ENCODE results near the gene SMPD3. TPM values are rescaled to one million over a fixed set of nuclear protein-coding genes. Genes with fewer than 3 reads are reported as not detected.

Gene SMPD3
- total and polyA plus RNA-seq, 2 of the 8 experiments (the other 6 are each of a cell fraction or from before 2014, with no cell fraction given) = 0.39 to 1.3 TPM

- TF ChIP-seq POLR2AphosphoS5 (IDR thresholded peaks at IDR 0.05; ENCODE audit: low read depth, low read length) (0 out of 2 replicates have a peak, but pooled peaks have one; percentile 14), TAF7 (optimal IDR thresholded peaks at IDR 0.05; ENCODE audit: borderline replicate concordance, low read depth, low read length) (no peak)
- DNase-seq (ENCODE audit: low read depth in 1 of 2, low spot score in 2 of 2) = no peak
- Histone ChIP-seq H4K91ac (replicated peaks; ENCODE audit: insufficient read length, low read length) (no peak overlapping the region), H3K23ac (ENCODE audit: insufficient read length) (no peak overlapping the region), H3K56ac (replicated peaks; ENCODE audit: insufficient read length, low read depth, low read length) (no peak overlapping the region), H2AFZ (ENCODE audit: low read length) (no peak overlapping the region), H2BK20ac (ENCODE audit: low read length) (no peak overlapping the region), H2BK12ac (ENCODE audit: low read depth, low read length) (no peak overlapping the region), H3K79me2 (ENCODE audit: control insufficient read depth in 1 of 2, insufficient read depth in 2 of 2, low read length in 2 of 2) (no peaks in the 10 kb centered on the region), H3K4me1 (replicated peaks in 1 of 4; ENCODE audit: control insufficient read depth in 3 of 4, insufficient read depth in 4 of 4, low read length in 3 of 4) (peaks cover 0 to 4% (median 3%) of the 10 kb centered on the region in 4 experiments; a peak in 3 of 7 replicates), H3K4ac (replicated peaks; ENCODE audit: insufficient read length, low read depth, low read length) (no peak overlapping the region), H2AK5ac (ENCODE audit: low read depth, low read length) (no peak overlapping the region), H3K79me1 (ENCODE audit: low read depth, low read length) (no peaks in the 10 kb centered on the region), H2BK120ac (replicated peaks; ENCODE audit: low read depth, low read length) (no peak overlapping the region), H3K36me3 (ENCODE audit: control insufficient read depth in 2 of 4, insufficient read depth in 4 of 4, low read length in 3 of 4) (no peaks in the 10 kb centered on the region), H3K27ac (ENCODE audit: low read depth, low read length) (no peak overlapping the region), H3K4me2 (ENCODE audit: insufficient read depth in 1 of 2, low read depth in 2 of 2, low read length in 2 of 2) (no peak overlapping the region), H3K4me3 (ENCODE audit: extremely low read depth in 1 of 4, insufficient read depth in 2 of 4, low read depth in 3 of 4, low read length in 4 of 4) (no peak overlapping the region), H4K20me1 (replicated peaks in 1 of 2; ENCODE audit: control insufficient read depth in 1 of 2, insufficient read depth in 2 of 2, low read length in 2 of 2) (no peaks in the 10 kb centered on the region), H3K23me2 (ENCODE audit: low read depth, low read length) (no peaks in the 10 kb centered on the region), H3K9ac (replicated peaks in 1 of 4; ENCODE audit: extremely low read depth in 1 of 4, low read depth in 3 of 4, low read length in 3 of 4) (no peak overlapping the region), H4K5ac (ENCODE audit: insufficient read length, low read depth, low read length) (no peak overlapping the region), H4K8ac (ENCODE audit: extremely low read depth, insufficient read depth, low read length) (no peak overlapping the region), H3K27me3 (replicated peaks in 1 of 4; ENCODE audit: control insufficient read depth in 3 of 4, extremely low read depth in 1 of 4, insufficient read depth in 3 of 4, low read length in 3 of 4) (no peaks in the 10 kb centered on the region), H3K14ac (ENCODE audit: insufficient read length) (no peak overlapping the region), H3K9me3 (ENCODE audit: insufficient read depth in 2 of 2, low read depth in 1 of 2, low read length in 1 of 2) (no peaks in the 10 kb centered on the region), H2BK15ac (ENCODE audit: low read length) (no peak overlapping the region), H3K18ac (ENCODE audit: extremely low read depth, low read length) (no peak overlapping the region), H2BK5ac (ENCODE audit: low read depth, low read length) (peak overlapping the region; percentile 35; the same call in 1 of the 2 replicates)
- CTCF ChIA-PET (ENCODE audit: partially characterized antibody) = interaction anchor here (0.9 to 14.3 kb wide), 17 partner anchors 10 to 361 kb away, joined by 3 to 221 read pairs (median 6); partner anchors contain the start of gene SMPD3
- POLR2A ChIA-PET (ENCODE audit: partially characterized antibody) = interaction anchor here (0.6 to 1.0 kb wide), 2 partner anchors 18 to 277 kb away, joined by 3 to 4 read pairs; no protein-coding TSS in a partner anchor
- 88% methylated on average over 18 of the region's 18 CpGs; no CpG with 5 or more reads in 1 of the 2 experiments for WGBS, 2 experiments (ENCODE audit: extremely low coverage in 1 of 2, insufficient coverage in 1 of 2, insufficient read length in 1 of 2, insufficient replicate concordance in 2 of 2, low coverage in 1 of 2, low lambda C conversion rate in 2 of 2, missing lambda C conversion rate in 1 of 2)
- no peak for FAIRE-seq
Measured at GRCh38 chr16:68365167-68365817, 83.0 kb downstream of the SMPD3 start.
